Neural progenitor cell (in vitro differentiated cells): ENCODE measurements around the gene TIAM2. TPM values are rescaled to one million over a fixed set of nuclear protein-coding genes. Genes with fewer than 3 reads are reported as not detected.

Experiments used
- DNase-seq: peaks from one replicate; pipeline ENCODE4 v3.0.0-alpha.2; 2016; ENCODE audit warnings: low spot score
- H2AFZ ChIP-seq: fragments of 200-600 bp; sonication (generic); replicated peaks from 2 replicates; pipeline ENCODE4 v1.6.1; 2016; ENCODE audit warnings: antibody characterized with exemption
- H3F3A ChIP-seq: fragments of 200-600 bp; sonication (generic); 2 replicates; pipeline ENCODE4 v1.6.1; 2016; ENCODE audit warnings: antibody characterized with exemption, low read depth
- H3K27ac ChIP-seq: fragments of 200-600 bp; sonication (generic); 2 replicates; pipeline ENCODE4 v1.5.1; 2016; ENCODE audit warnings: mild to moderate bottlenecking
- H3K27me3 ChIP-seq: fragments of 200-600 bp; sonication (generic); 2 replicates; pipeline ENCODE4 v1.6.1; 2016; ENCODE audit warnings: mild to moderate bottlenecking, moderate library complexity
- H3K36me3 ChIP-seq: fragments of 200-600 bp; sonication (generic); 2 replicates; pipeline ENCODE4 v1.5.1; 2016
- H3K4me1 ChIP-seq: fragments of 200-600 bp; sonication (generic); 2 replicates; pipeline ENCODE4 v1.6.1; 2016; ENCODE audit warnings: mixed run types
- H3K4me2 ChIP-seq: fragments of 200-600 bp; sonication (generic); 2 replicates; pipeline ENCODE4 v1.6.1; 2016
- H3K4me3 ChIP-seq: fragments of 200-600 bp; sonication (generic); 2 replicates; pipeline ENCODE4 v1.5.1; 2016
- H3K79me2 ChIP-seq: fragments of 200-600 bp; sonication (generic); 2 replicates; pipeline ENCODE4 v1.6.1; 2016; ENCODE audit warnings: low read depth
- H3K9ac ChIP-seq: fragments of 200-600 bp; sonication (generic); 2 replicates; pipeline ENCODE4 v1.6.1; 2016
- H3K9me3 ChIP-seq: fragments of 200-600 bp; sonication (generic); 2 replicates; pipeline ENCODE4 v1.5.1; 2016; ENCODE audit warnings: low read depth
- H4K20me1 ChIP-seq: fragments of 200-600 bp; sonication (generic); 2 replicates; pipeline ENCODE4 v1.6.1; 2016; ENCODE audit warnings: low read depth
- H3K27ac Mint-ChIP-seq: 3 replicates; pipeline ENCODE4 v1.8.0; 2021; ENCODE audit warnings: mixed read lengths
- H3K27me3 Mint-ChIP-seq: 2 replicates; pipeline ENCODE4 v1.8.0; 2022; ENCODE audit warnings: low read depth, mild to moderate bottlenecking, inconsistent platforms, moderate library complexity, mixed read lengths; ENCODE audit not compliant: insufficient read depth
- H3K36me3 Mint-ChIP-seq: 3 replicates; pipeline ENCODE4 v1.8.0; 2021; ENCODE audit warnings: mixed read lengths
- H3K4me1 Mint-ChIP-seq: 3 replicates; pipeline ENCODE4 v1.8.0; 2021; ENCODE audit warnings: mixed read lengths
- H3K4me3 Mint-ChIP-seq: 3 replicates; pipeline ENCODE4 v1.8.0; 2021; ENCODE audit warnings: mild to moderate bottlenecking, moderate library complexity, mixed read lengths
- H3K9me3 Mint-ChIP-seq: 3 replicates; pipeline ENCODE4 v1.8.0; 2020; ENCODE audit warnings: mixed read lengths
- CTCF ChIP-seq: fragments of 200-600 bp; sonication (generic); IDR thresholded peaks from 2 replicates; pipeline ENCODE4 v1.5.1; 2017; ENCODE audit warnings: antibody characterized with exemption, mild to moderate bottlenecking
- EZH2 ChIP-seq: fragments of 200-600 bp; sonication (generic); IDR thresholded peaks from 2 replicates; pipeline ENCODE4 v1.6.1; 2017; ENCODE audit warnings: antibody characterized with exemption, mild to moderate bottlenecking, moderate library complexity
- EZH2phosphoT487 ChIP-seq: fragments of 200-600 bp; sonication (generic); IDR thresholded peaks from 2 replicates; pipeline ENCODE4 v1.6.1; 2017; ENCODE audit warnings: antibody characterized with exemption
- total RNA-seq: library from RNA; depleted of rRNA; stranded (reverse); fragments of >200 nt; gene quantifications from 2 replicates; pipeline ENCODE4 v1.2.3, GENCODE V29; 2015; ENCODE audit warnings: low replicate concordance

TIAM2 gene
- total RNA-seq, 1 donor from 2014 or later: 22.8 TPM

- H3K4me1 ChIP-seq: peaks cover 31% of the 10 kb centered on the region
- no peaks in the 10 kb centered on the region for H4K20me1 ChIP-seq
- peaks cover 17% of the 10 kb centered on the region for H3F3A ChIP-seq
- H3K4me3 ChIP-seq: no peak overlapping the region
- H3K9ac ChIP-seq: no peak overlapping the region
- H3K27ac ChIP-seq: no peak overlapping the region
- no peaks in the 10 kb centered on the region for H3K9me3 Mint-ChIP-seq
- no peaks in the 10 kb centered on the region for H3K79me2 ChIP-seq
- no peak for TF ChIP-seq EZH2
- TF ChIP-seq EZH2phosphoT487: no peak
- TF ChIP-seq CTCF: no peak
- no peaks in the 10 kb centered on the region for H3K9me3 ChIP-seq
- H3K27ac Mint-ChIP-seq: no peak overlapping the region
- no peak overlapping the region for H3K4me2 ChIP-seq
- no peaks in the 10 kb centered on the region for H3K36me3 Mint-ChIP-seq
- H3K27me3 Mint-ChIP-seq: no peaks in the 10 kb centered on the region
- DNase-seq: no peak
- no peaks in the 10 kb centered on the region for H3K27me3 ChIP-seq
- no peak overlapping the region for H2AFZ ChIP-seq
- no peak overlapping the region for H3K4me3 Mint-ChIP-seq
- no peaks in the 10 kb centered on the region for H3K36me3 ChIP-seq
- H3K4me1 Mint-ChIP-seq: peaks cover 22% of the 10 kb centered on the region
These were observed 47.9 kb downstream of the TIAM2 start for GRCh38 chr6:155042983-155043382.

- no peak overlapping the region for H3K4me3 ChIP-seq
- no peak overlapping the region for H3K9ac ChIP-seq
- H3K4me2 ChIP-seq: no peak overlapping the region
- DNase-seq: no peak
- peaks cover 13% of the 10 kb centered on the region for H3K4me1 Mint-ChIP-seq
- peaks cover 1% of the 10 kb centered on the region for H3F3A ChIP-seq
- no peaks in the 10 kb centered on the region for H3K27me3 Mint-ChIP-seq
- H3K36me3 ChIP-seq: no peaks in the 10 kb centered on the region
- no peaks in the 10 kb centered on the region for H3K36me3 Mint-ChIP-seq
- H3K4me1 ChIP-seq: peaks cover 10% of the 10 kb centered on the region
- H2AFZ ChIP-seq: no peak overlapping the region
- H3K27me3 ChIP-seq: no peaks in the 10 kb centered on the region
- no peaks in the 10 kb centered on the region for H4K20me1 ChIP-seq
- no peaks in the 10 kb centered on the region for H3K79me2 ChIP-seq
- no peaks in the 10 kb centered on the region for H3K9me3 Mint-ChIP-seq
- no peak overlapping the region for H3K27ac Mint-ChIP-seq
- no peak for TF ChIP-seq CTCF
- TF ChIP-seq EZH2phosphoT487: no peak
- TF ChIP-seq EZH2: no peak
- no peak overlapping the region for H3K4me3 Mint-ChIP-seq
- H3K9me3 ChIP-seq: no peaks in the 10 kb centered on the region
- H3K27ac ChIP-seq: no peak overlapping the region
These were observed 50.7 kb downstream of the TIAM2 start for GRCh38 chr6:155045561-155046404.

GRCh38 chr6:155047523-155047922 is 52.4 kb downstream of the TIAM2 start:
- no peak overlapping the region for H3K27ac Mint-ChIP-seq
- no peak for DNase-seq

More at GRCh38 chr6:155047523-155047922, 52.4 kb downstream of the TIAM2 start:
- Histone ChIP-seq H3K4me3 (no peak overlapping the region), H3K27me3 (no peaks in the 10 kb centered on the region), H3K4me2 (no peak overlapping the region), H3K27ac (no peak overlapping the region), H2AFZ (no peak overlapping the region), H3K9ac (no peak overlapping the region), H4K20me1 (no peaks in the 10 kb centered on the region), H3K36me3 (no peaks in the 10 kb centered on the region), H3K9me3 (no peaks in the 10 kb centered on the region), H3K4me1 (peaks cover 7% of the 10 kb centered on the region), H3F3A (no peaks in the 10 kb centered on the region), H3K79me2 (no peaks in the 10 kb centered on the region)
- no peak for TF ChIP-seq CTCF
- no peak for TF ChIP-seq EZH2
- TF ChIP-seq EZH2phosphoT487: no peak
- no peak overlapping the region for H3K4me3 Mint-ChIP-seq
- peaks cover 10% of the 10 kb centered on the region for H3K4me1 Mint-ChIP-seq
- H3K27me3 Mint-ChIP-seq: no peaks in the 10 kb centered on the region
- H3K36me3 Mint-ChIP-seq: no peaks in the 10 kb centered on the region
- no peaks in the 10 kb centered on the region for H3K9me3 Mint-ChIP-seq
